DND-41 (cell line): ENCODE measurements around the gene PAMR1.

Experiments
- ATAC-seq: fragments of 200-7000 bp; cut with Tn5 transposase; 3 replicates; pipeline ENCODE4 v1.9.1; 2021; ENCODE audit warnings: low read depth; ENCODE audit not compliant: insufficient read depth
- DNase-seq: peaks from one replicate; pipeline ENCODE4 v3.0.0-alpha.2; 2020
- H2AFZ ChIP-seq: 2 replicates; pipeline ENCODE4 v1.6.0; 2012; ENCODE audit warnings: low read depth, low read length
- H3K27ac ChIP-seq: 2 replicates; pipeline ENCODE4 v1.5.1; 2012; ENCODE audit warnings: low read length, inconsistent platforms
- H3K27me3 ChIP-seq: fragments of 200-600 bp; sonication (generic); 2 replicates; pipeline ENCODE4 v1.6.0; 2012; ENCODE audit warnings: low read length, mild to moderate bottlenecking, inconsistent platforms; ENCODE audit not compliant: insufficient read depth, poor library complexity
- H3K36me3 ChIP-seq: 2 replicates; pipeline ENCODE4 v1.5.1; 2012; ENCODE audit warnings: low read length, inconsistent platforms; ENCODE audit not compliant: insufficient read depth
- H3K4me1 ChIP-seq: 2 replicates; pipeline ENCODE4 v1.5.1; 2012; ENCODE audit warnings: mild to moderate bottlenecking, low read length; ENCODE audit not compliant: insufficient read depth
- H3K4me2 ChIP-seq: 2 replicates; pipeline ENCODE4 v1.6.0; 2012; ENCODE audit warnings: mild to moderate bottlenecking, moderate library complexity, low read length, inconsistent platforms; ENCODE audit not compliant: insufficient read depth
- H3K4me3 ChIP-seq, 2 experiments: fragments of 200-600 bp in 1 of 2; shearing (Covaris generic) in 1 of 2; 2 replicates each; pipeline ENCODE4 v1.5.1; 2012 to 2016; ENCODE audit warnings: inconsistent platforms in 2 of 2, low read length in 2 of 2, mild to moderate bottlenecking in 2 of 2, low read depth in 1 of 2, moderate library complexity in 1 of 2
- H3K79me2 ChIP-seq: 2 replicates; pipeline ENCODE4 v1.6.0; 2012; ENCODE audit warnings: low read length, inconsistent platforms; ENCODE audit not compliant: insufficient read depth
- H3K9ac ChIP-seq: 2 replicates; pipeline ENCODE4 v1.6.0; 2012; ENCODE audit warnings: low read depth, mild to moderate bottlenecking, inconsistent platforms, low read length, moderate library complexity
- H3K9me3 ChIP-seq: 2 replicates; pipeline ENCODE4 v1.5.1; 2012; ENCODE audit warnings: low read length, moderate library complexity, mild to moderate bottlenecking, inconsistent platforms; ENCODE audit not compliant: insufficient read depth, severe bottlenecking
- H4K20me1 ChIP-seq: 2 replicates; pipeline ENCODE4 v1.6.0; 2012; ENCODE audit warnings: low read length; ENCODE audit not compliant: insufficient read depth
- CTCF ChIP-seq: IDR thresholded peaks from 2 replicates; pipeline ENCODE4 v1.5.1; 2012; ENCODE audit warnings: borderline replicate concordance, low read length, moderate library complexity, mild to moderate bottlenecking; ENCODE audit not compliant: poor library complexity, severe bottlenecking; ENCODE audit errors: extremely low read depth
- EZH2 ChIP-seq: IDR thresholded peaks from 3 replicates; pipeline ENCODE4 v1.6.1; 2012; ENCODE audit warnings: borderline replicate concordance, low read depth, mild to moderate bottlenecking, moderate library complexity, low read length, inconsistent platforms; ENCODE audit not compliant: severe bottlenecking

Gene PAMR1

DNA sequence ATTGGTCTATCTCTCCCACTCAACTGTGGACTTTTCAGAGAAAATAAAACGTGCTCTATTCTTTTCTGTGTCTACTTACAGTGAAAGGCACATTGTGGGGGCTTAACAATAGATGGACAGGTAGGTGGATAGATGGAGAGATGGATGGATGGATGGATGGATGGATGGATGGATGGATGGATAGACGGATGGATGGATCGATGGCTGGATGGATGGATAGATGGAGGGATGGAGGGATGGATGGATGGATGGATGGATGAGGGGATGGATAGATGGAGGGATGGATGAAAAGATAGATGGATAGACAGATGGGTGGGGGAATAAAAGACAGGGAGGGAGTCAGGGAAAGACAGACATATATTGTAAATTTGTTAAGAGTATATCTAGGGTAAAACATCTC is 91.8 kb downstream of the PAMR1 start:
- Histone ChIP-seq H3K27ac (no peak overlapping the region), H3K27me3 (peaks cover 2% of the 10 kb centered on the region), H2AFZ (no peak overlapping the region), H3K79me2 (no peaks in the 10 kb centered on the region), H4K20me1 (no peaks in the 10 kb centered on the region), H3K4me3 (no peak overlapping the region), H3K9me3 (no peaks in the 10 kb centered on the region), H3K36me3 (no peaks in the 10 kb centered on the region), H3K4me1 (no peaks in the 10 kb centered on the region), H3K4me2 (no peak overlapping the region), H3K9ac (no peak overlapping the region)
- no peak for DNase-seq
- no peak for TF ChIP-seq EZH2
- no peak for TF ChIP-seq CTCF
- ATAC-seq: no peak

DNA sequence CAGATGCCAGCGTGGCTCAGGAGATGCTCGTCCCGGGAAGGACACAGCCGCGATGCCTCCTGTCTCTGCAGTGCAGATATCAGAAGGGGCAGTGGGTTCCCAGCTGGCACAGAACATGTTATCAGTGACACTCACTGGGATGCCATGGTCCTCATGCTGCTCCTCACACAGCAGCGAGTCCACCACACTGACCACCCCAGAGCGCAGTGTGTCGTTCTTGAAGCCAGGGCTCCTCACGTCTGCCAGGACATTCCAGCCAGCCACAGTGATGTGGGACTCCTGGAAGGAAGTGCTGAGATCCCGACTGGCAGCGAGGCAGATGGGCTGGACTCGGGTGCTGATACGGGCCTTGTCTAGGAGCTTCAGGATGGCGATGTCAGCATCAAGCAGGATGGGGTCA is 93.0 kb downstream of the PAMR1 start:
- no peaks in the 10 kb centered on the region for H3K79me2 ChIP-seq

DNA sequence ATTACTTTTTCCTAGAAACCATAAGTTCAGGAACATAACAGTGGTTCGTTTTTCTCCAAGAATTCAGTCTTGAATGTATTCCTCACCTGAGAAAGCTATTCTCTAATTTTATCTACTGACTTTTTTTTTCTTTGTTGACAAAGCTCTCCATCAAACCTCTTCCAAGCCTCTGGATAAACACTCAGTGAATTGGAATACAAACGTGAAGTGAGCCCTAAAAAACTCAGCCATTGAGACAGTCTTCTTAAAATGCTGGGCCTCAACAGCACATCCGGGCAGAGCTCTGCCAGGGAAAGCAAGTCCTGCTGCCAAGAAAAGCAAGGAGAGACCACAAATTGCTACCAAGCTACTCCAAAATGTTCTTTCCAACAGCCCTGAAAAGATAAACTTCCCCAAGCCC is 98.3 kb downstream of the PAMR1 start:
- Histone ChIP-seq H2AFZ (no peak overlapping the region), H3K4me1 (no peaks in the 10 kb centered on the region), H3K9me3 (no peaks in the 10 kb centered on the region), H3K36me3 (no peaks in the 10 kb centered on the region), H3K79me2 (no peaks in the 10 kb centered on the region), H3K27ac (no peak overlapping the region), H3K4me3 (no peak overlapping the region), H3K9ac (no peak overlapping the region), H3K27me3 (peaks cover 18% of the 10 kb centered on the region), H4K20me1 (no peaks in the 10 kb centered on the region), H3K4me2 (no peak overlapping the region)
- TF ChIP-seq CTCF: no peak
- no peak for TF ChIP-seq EZH2
- DNase-seq (no peak), ATAC-seq (no peak)

More for the DNA sequence above, 93.0 kb downstream of the PAMR1 start:
- no peak for ATAC-seq
- Histone ChIP-seq H3K4me2 (no peak overlapping the region), H3K9me3 (no peaks in the 10 kb centered on the region), H3K27ac (no peak overlapping the region), H3K27me3 (no peaks in the 10 kb centered on the region), H3K4me3 (no peak overlapping the region), H3K9ac (no peak overlapping the region), H3K4me1 (no peaks in the 10 kb centered on the region), H3K36me3 (no peaks in the 10 kb centered on the region), H2AFZ (no peak overlapping the region), H4K20me1 (no peaks in the 10 kb centered on the region)
- TF ChIP-seq EZH2: no peak
- TF ChIP-seq CTCF: no peak
- no peak for DNase-seq

- DNase-seq (no peak), ATAC-seq (no peak)
- peaks cover 22% of the 10 kb centered on the region for H3K27me3 ChIP-seq
- no peak overlapping the region for H2AFZ ChIP-seq
- H3K4me3 ChIP-seq: no peak overlapping the region
- H3K27ac ChIP-seq: no peak overlapping the region
- TF ChIP-seq EZH2 (no peak), CTCF (no peak)
- H3K36me3 ChIP-seq: no peaks in the 10 kb centered on the region
- no peak overlapping the region for H3K9ac ChIP-seq
- no peaks in the 10 kb centered on the region for H3K9me3 ChIP-seq
- no peaks in the 10 kb centered on the region for H3K4me1 ChIP-seq
- no peaks in the 10 kb centered on the region for H3K79me2 ChIP-seq
- H3K4me2 ChIP-seq: no peak overlapping the region
- no peaks in the 10 kb centered on the region for H4K20me1 ChIP-seq
Observed at GRCh38 chr11:35426351-35426750, 99.1 kb downstream of the PAMR1 start.
